ENCODE measurements around the gene SSTR5. TPM values are rescaled to one million over a fixed set of nuclear protein-coding genes. Genes with fewer than 3 reads are reported as not detected.

SSTR5 gene
- total and polyA plus RNA-seq, 2 experiments from 2014 or later = not detected

DNA sequence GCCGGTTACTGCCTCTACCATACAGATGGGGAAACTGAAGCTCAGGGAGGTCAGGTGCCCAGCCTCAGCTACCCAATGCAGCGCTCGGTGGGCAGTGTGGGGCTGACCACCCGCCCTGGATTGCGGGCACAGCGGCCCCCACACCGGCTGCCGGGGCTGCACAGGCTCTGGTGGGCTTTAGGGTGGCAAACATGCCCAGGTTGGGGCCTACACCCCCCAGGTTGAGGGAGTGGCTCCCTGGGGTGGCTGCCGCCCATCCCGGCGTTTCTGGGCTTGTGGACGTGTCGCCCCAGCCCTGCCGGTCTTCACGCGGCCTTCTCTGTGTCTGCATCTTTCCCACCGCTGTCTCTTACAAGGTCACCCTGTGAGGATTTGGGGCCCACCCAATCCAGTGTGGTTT lies 40.9 kb upstream of the SSTR5 start:
- TF ChIP-seq, protein P1, sequence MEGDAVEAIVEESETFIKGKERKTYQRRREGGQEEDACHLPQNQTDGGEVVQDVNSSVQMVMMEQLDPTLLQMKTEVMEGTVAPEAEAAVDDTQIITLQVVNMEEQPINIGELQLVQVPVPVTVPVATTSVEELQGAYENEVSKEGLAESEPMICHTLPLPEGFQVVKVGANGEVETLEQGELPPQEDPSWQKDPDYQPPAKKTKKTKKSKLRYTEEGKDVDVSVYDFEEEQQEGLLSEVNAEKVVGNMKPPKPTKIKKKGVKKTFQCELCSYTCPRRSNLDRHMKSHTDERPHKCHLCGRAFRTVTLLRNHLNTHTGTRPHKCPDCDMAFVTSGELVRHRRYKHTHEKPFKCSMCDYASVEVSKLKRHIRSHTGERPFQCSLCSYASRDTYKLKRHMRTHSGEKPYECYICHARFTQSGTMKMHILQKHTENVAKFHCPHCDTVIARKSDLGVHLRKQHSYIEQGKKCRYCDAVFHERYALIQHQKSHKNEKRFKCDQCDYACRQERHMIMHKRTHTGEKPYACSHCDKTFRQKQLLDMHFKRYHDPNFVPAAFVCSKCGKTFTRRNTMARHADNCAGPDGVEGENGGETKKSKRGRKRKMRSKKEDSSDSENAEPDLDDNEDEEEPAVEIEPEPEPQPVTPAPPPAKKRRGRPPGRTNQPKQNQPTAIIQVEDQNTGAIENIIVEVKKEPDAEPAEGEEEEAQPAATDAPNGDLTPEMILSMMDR (IDR thresholded peaks at IDR 0.05; ENCODE audit: low read depth, low read length) = no peak
- no peak overlapping the region for H3K4me3 ChIP-seq
- H3K36me3 ChIP-seq = no peaks in the 10 kb centered on the region
- H3K27me3 ChIP-seq = no peaks in the 10 kb centered on the region
- no peak for DNase-seq (ENCODE audit: low read depth in 1 of 2, low spot score in 1 of 2)
- no peak overlapping the region for H3K27ac ChIP-seq
- peaks cover 17% of the 10 kb centered on the region for H3K4me1 ChIP-seq (ENCODE audit: low read depth)
- H3K9me3 ChIP-seq (ENCODE audit: low read depth) = no peaks in the 10 kb centered on the region

DNA sequence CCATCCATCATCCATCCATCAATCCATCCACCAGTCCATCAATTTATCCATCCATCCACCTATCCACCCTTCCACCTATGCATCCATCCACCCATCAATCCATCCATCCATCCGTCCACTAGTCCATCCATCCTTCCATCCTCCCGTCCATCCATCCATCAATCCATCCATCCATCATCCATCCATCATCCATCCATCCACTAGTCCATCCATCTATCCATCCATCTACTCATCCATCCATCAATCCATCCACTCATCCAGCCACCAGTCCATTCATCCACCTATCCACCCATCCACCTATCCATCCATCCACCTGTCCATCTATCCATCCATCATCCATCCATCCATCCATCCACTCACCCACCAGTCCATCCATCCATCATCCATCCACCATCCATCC lies 39.9 kb upstream of the SSTR5 start:
- no peaks in the 10 kb centered on the region for H3K27me3 ChIP-seq
- H3K36me3 ChIP-seq = no peaks in the 10 kb centered on the region
- H3K27ac ChIP-seq = no peak overlapping the region
- no peak for DNase-seq (ENCODE audit: low read depth in 1 of 2, low spot score in 1 of 2)
- H3K4me3 ChIP-seq = no peak overlapping the region
- no peaks in the 10 kb centered on the region for H3K9me3 ChIP-seq (ENCODE audit: low read depth)
- TF ChIP-seq, protein P1 (IDR thresholded peaks at IDR 0.05; ENCODE audit: low read depth, low read length) = no peak
- H3K4me1 ChIP-seq (ENCODE audit: low read depth) = peaks cover 17% of the 10 kb centered on the region

- no peak for DNase-seq (ENCODE audit: low read depth in 1 of 2, low spot score in 1 of 2)
- Histone ChIP-seq H3K4me1 (ENCODE audit: low read depth) (peaks cover 17% of the 10 kb centered on the region), H3K36me3 (no peaks in the 10 kb centered on the region), H3K27me3 (no peaks in the 10 kb centered on the region), H3K4me3 (no peak overlapping the region), H3K27ac (no peak overlapping the region), H3K9me3 (ENCODE audit: low read depth) (no peaks in the 10 kb centered on the region)
- TF ChIP-seq, protein P1 (IDR thresholded peaks at IDR 0.05; ENCODE audit: low read depth, low read length) = no peak
These were observed 39.3 kb upstream of the SSTR5 start for GRCh38 chr16:1033128-1033679.

- Histone ChIP-seq H3K4me1 (ENCODE audit: low read depth) (peaks cover 8% of the 10 kb centered on the region), H3K4me3 (no peak overlapping the region), H3K9me3 (ENCODE audit: low read depth) (no peaks in the 10 kb centered on the region), H3K36me3 (no peaks in the 10 kb centered on the region), H3K27me3 (no peaks in the 10 kb centered on the region), H3K27ac (no peak overlapping the region)
- TF ChIP-seq, protein P1 (IDR thresholded peaks at IDR 0.05; ENCODE audit: low read depth, low read length) = no peak
- DNase-seq (ENCODE audit: low read depth in 1 of 2, low spot score in 1 of 2) = no peak
These were observed 38.1 kb upstream of the SSTR5 start for GRCh38 chr16:1034230-1035065.

GRCh38 chr16:1035066-1035415 lies 37.5 kb upstream of the SSTR5 start:
- Histone ChIP-seq H3K27ac (no peak overlapping the region), H3K9me3 (ENCODE audit: low read depth) (no peaks in the 10 kb centered on the region), H3K4me3 (no peak overlapping the region), H3K4me1 (ENCODE audit: low read depth) (peaks cover 8% of the 10 kb centered on the region), H3K36me3 (no peaks in the 10 kb centered on the region), H3K27me3 (no peaks in the 10 kb centered on the region)
- no peak for DNase-seq (ENCODE audit: low read depth in 1 of 2, low spot score in 1 of 2)
- TF ChIP-seq, protein P1 (IDR thresholded peaks at IDR 0.05; ENCODE audit: low read depth, low read length) = no peak

Measured in cardiac muscle cell (in vitro differentiated cells and primary cell).